K562 (cell line): ENCODE results near the gene KLF13. TPM values are rescaled to one million over a fixed set of nuclear protein-coding genes. Genes with fewer than 3 reads are reported as not detected.

ENCODE experiments used
- ATAC-seq: fragments of 200-7000 bp; cut with Tn5 transposase; 3 replicates; pipeline ENCODE4 v1.9.1; 2020; ENCODE audit warnings: moderate library complexity
- BruUV-seq: library from RNA; stranded (reverse); fragments of 400-500 nt; replicated peaks from 2 replicates; lab custom pipeline; 2021; lab: Mats Ljungman, UMichigan
- CTCF ChIA-PET: fragments of 300-600 bp; formaldehyde crosslinking; extraction: SDS; loops from one replicate; lab custom pipeline; 2021; ENCODE audit warnings: low intra/inter-chr PET ratio; lab: Yijun Ruan, JAX
- POLR2A ChIA-PET: fragments of 300-600, 350-650 bp; sonication (Branson Sonifier 250); formaldehyde crosslinking; extraction: SDS; loops from one replicate; lab custom pipeline; 2021; ENCODE audit warnings: antibody characterized with exemption, inconsistent platforms; lab: Yijun Ruan, JAX
- DNase-seq, 4 experiments: peaks; one replicate each; pipeline versions ENCODE4 v3.0.0 to v3.0.0-alpha.2; 2011 to 2018; ENCODE audit warnings: low spot score in 3 of 4, mixed read lengths in 3 of 4; ENCODE audit errors: extremely low read depth in 1 of 4
- FAIRE-seq: peaks from 2 replicates; lab custom pipeline; 2011; peaks lifted over from hg19 to GRCh38; lab: Jason Lieb, UNC
- H2AFZ ChIP-seq: 2 replicates; pipeline ENCODE4 v1.6.0; 2011; ENCODE audit warnings: low read depth, low read length, control low read depth, inconsistent platforms
- H3K27ac ChIP-seq: fragments of 200-600 bp; 3 replicates; pipeline ENCODE4 v1.8.0; 2011; ENCODE audit warnings: low read depth, mild to moderate bottlenecking, control low read depth, inconsistent platforms, low read length, moderate library complexity, mixed read lengths; ENCODE audit errors: extremely low read depth
- H3K27me3 ChIP-seq, 2 experiments: fragments of 300-600 bp in 1 of 2; 2 replicates in 1 of 2; 3 replicates in 1 of 2; pipeline versions ENCODE4 v1.6.0 to v1.8.0; 2011; ENCODE audit warnings: inconsistent platforms in 2 of 2, low read length in 2 of 2, mild to moderate bottlenecking in 1 of 2, mixed read lengths in 1 of 2, moderate library complexity in 1 of 2; ENCODE audit not compliant: control insufficient read depth in 2 of 2, insufficient read depth in 2 of 2
- H3K36me3 ChIP-seq: fragments of 300-600 bp; 3 replicates; pipeline ENCODE4 v1.8.0; 2011; ENCODE audit warnings: mild to moderate bottlenecking, low read length, inconsistent platforms; ENCODE audit not compliant: control insufficient read depth, insufficient read depth
- H3K4me1 ChIP-seq, 2 experiments: fragments of 200-600 bp in 1 of 2; replicated peaks in 1 of 2; 2 replicates in 1 of 2; 3 replicates in 1 of 2; pipeline versions ENCODE4 v1.5.1 to v1.8.0; 2011; ENCODE audit warnings: inconsistent platforms in 2 of 2, low read length in 2 of 2, mild to moderate bottlenecking in 1 of 2, mixed read lengths in 1 of 2, moderate library complexity in 1 of 2; ENCODE audit not compliant: control insufficient read depth in 2 of 2, insufficient read depth in 2 of 2
- H3K4me2 ChIP-seq: 2 replicates; pipeline ENCODE4 v1.6.1; 2011; ENCODE audit warnings: low read length, control low read depth, inconsistent platforms, mixed read lengths; ENCODE audit not compliant: insufficient read depth
- H3K4me3 ChIP-seq: fragments of 200-600 bp; sonication (generic), shearing (Covaris generic); 2 replicates; pipeline ENCODE4 v1.5.1; 2016; ENCODE audit warnings: control low read depth, inconsistent platforms
- H3K79me2 ChIP-seq: fragments of 200-600 bp; 3 replicates; pipeline ENCODE4 v1.8.0; 2011; ENCODE audit warnings: low read length, inconsistent platforms; ENCODE audit not compliant: control insufficient read depth, insufficient read depth
- H3K9ac ChIP-seq, 2 experiments: 2 replicates each; pipeline versions ENCODE4 v1.6.0 to v1.6.1; 2011; ENCODE audit warnings: low read depth in 2 of 2, low read length in 2 of 2, control low read depth in 1 of 2, inconsistent platforms in 1 of 2, mild to moderate bottlenecking in 1 of 2, mixed read lengths in 1 of 2; ENCODE audit not compliant: insufficient read depth in 1 of 2
- H3K9me1 ChIP-seq: one replicate; pipeline ENCODE4 v1.6.0; 2011; ENCODE audit warnings: inconsistent platforms, mild to moderate bottlenecking, low read length, moderate library complexity; ENCODE audit not compliant: control insufficient read depth, insufficient read depth
- H3K9me3 ChIP-seq: replicated peaks from 2 replicates; pipeline ENCODE4 v1.5.1; 2011; ENCODE audit warnings: low read depth, low read length, inconsistent platforms; ENCODE audit not compliant: control insufficient read depth, insufficient read depth
- H4K20me1 ChIP-seq: replicated peaks from 2 replicates; pipeline ENCODE4 v1.6.1; 2011; ENCODE audit warnings: low read length, inconsistent platforms, mixed read lengths; ENCODE audit not compliant: control insufficient read depth, insufficient read depth
- ATF1 ChIP-seq, 2 experiments: fragments of 450-650 bp in 1 of 2; IDR thresholded peaks; 2 replicates each; pipeline ENCODE4 v1.6.1; 2016; ENCODE audit warnings: missing compliant biosample characterization in 1 of 2, missing genetic modification characterization in 1 of 2
- CREM ChIP-seq: IDR thresholded peaks from 2 replicates; pipeline ENCODE4 v1.6.1; 2014; ENCODE audit warnings: antibody characterized with exemption, low read depth
- GTF2A2 ChIP-seq: IDR thresholded peaks from 2 replicates; pipeline ENCODE4 v1.6.1; 2016; ENCODE audit warnings: mild to moderate bottlenecking, missing genetic modification characterization, missing compliant biosample characterization
- HLTF ChIP-seq: fragments of 450-650 bp; IDR thresholded peaks from 2 replicates; pipeline ENCODE4 v1.6.1; 2016
- HMGN3 ChIP-seq: IDR thresholded peaks from 2 replicates; pipeline ENCODE4 v1.6.1; 2011; ENCODE audit warnings: borderline replicate concordance, low read depth, mild to moderate bottlenecking, mixed read lengths, low read length; ENCODE audit not compliant: insufficient read length; ENCODE audit errors: extremely low read depth
- KDM1A ChIP-seq, 2 experiments: fragments of 450-650 bp; IDR thresholded peaks; 2 replicates each; pipeline ENCODE4 v1.6.1; 2016; ENCODE audit warnings: mild to moderate bottlenecking in 2 of 2
- MTA3 ChIP-seq: fragments of 450-650 bp; formaldehyde crosslinking; IDR thresholded peaks from 2 replicates; pipeline ENCODE4 v1.6.1; 2017; ENCODE audit warnings: mild to moderate bottlenecking, borderline replicate concordance
- PKNOX1 ChIP-seq: fragments of 450-650 bp; IDR thresholded peaks from 2 replicates; pipeline ENCODE4 v1.6.1; 2016
- RAD51 ChIP-seq: fragments of 450-650 bp; IDR thresholded peaks from 2 replicates; pipeline ENCODE4 v1.7.1; 2016; ENCODE audit warnings: low read depth, mild to moderate bottlenecking, borderline replicate concordance
- RFX1 ChIP-seq: fragments of 450-650 bp; IDR thresholded peaks from 2 replicates; pipeline ENCODE4 v1.6.1; 2016; ENCODE audit warnings: mild to moderate bottlenecking, moderate library complexity
- SRSF9 ChIP-seq: fragments of 200-400 bp; formaldehyde crosslinking; IDR thresholded peaks from 2 replicates; pipeline ENCODE4 v1.6.1; 2017; ENCODE audit warnings: low read depth, low read length, borderline replicate concordance
- TCF3 ChIP-seq: sonication (generic); formaldehyde crosslinking; IDR thresholded peaks from 2 replicates; pipeline ENCODE4 v1.4.0; 2020; ENCODE audit warnings: mild to moderate bottlenecking, missing genetic modification reagents
- TOE1 ChIP-seq, 2 experiments: fragments of 450-650 bp in 1 of 2; sonication (generic) in 1 of 2; formaldehyde crosslinking in 1 of 2; IDR thresholded peaks; 2 replicates each; pipeline versions ENCODE4 v1.7.1 to v1.8.0; 2016 to 2022; ENCODE audit warnings: borderline replicate concordance in 2 of 2, mild to moderate bottlenecking in 2 of 2, antibody characterized with exemption in 1 of 2, inconsistent platforms in 1 of 2, low read depth in 1 of 2, missing genetic modification reagents in 1 of 2, moderate library complexity in 1 of 2
- USF2 ChIP-seq: sonication (generic); formaldehyde crosslinking; IDR thresholded peaks from 2 replicates; pipeline ENCODE4 v1.5.0; 2020; ENCODE audit warnings: missing genetic modification reagents
- ZNF778 ChIP-seq: fragments of 450-650 bp; formaldehyde crosslinking; IDR thresholded peaks from 2 replicates; pipeline ENCODE4 v1.4.0; 2020; ENCODE audit warnings: mild to moderate bottlenecking, moderate library complexity
- WGBS: fragments of 100-300 bp; shearing (Covaris generic); methylation state at CpG from one replicate; pipeline ENCODE4 v1.1.6; 2016; ENCODE audit warnings: low coverage, mixed read lengths; ENCODE audit not compliant: insufficient coverage; ENCODE audit errors: missing lambda C conversion rate; 5-methylcytosine and 5-hydroxymethylcytosine counted together
- in situ Hi-C: fragments of 300-500 bp; cut with MboI; formaldehyde crosslinking; loops from 4 replicates; pipeline ENCODE4 v1.15.0; 2018; ENCODE audit warnings: inconsistent platforms, mixed read lengths
- intact Hi-C: fragments of 100-400 bp; cut with micrococcal nuclease; formaldehyde crosslinking; loops from 2 replicates; pipeline ENCODE4 v1.14.2; 2022
- polyA plus RNA-seq, 8 experiments: library from polyadenylated mRNA; depleted of rRNA in 4 of 8; stranded (reverse) in 5 of 8; unstranded in 3 of 8; fragments of >200 nt; fragmentation: Nextera tagmentation in 2 of 8; fragmentation: Illumina TruSeq in 1 of 8; extraction: Ambion mirVana in 2 of 8; extraction: Trizol in 1 of 8; gene quantifications; 2 replicates each; pipeline versions ENCODE4 v1.2.1 to v1.2.3, GENCODE V29; 2011 to 2014; ENCODE audit warnings: inconsistent platforms in 1 of 8, missing spikeins in 1 of 8
- total RNA-seq, 7 experiments: library from RNA; depleted of rRNA in 6 of 7; stranded (reverse); fragments of >200 nt in 6 of 7; fragmentation: Illumina TruSeq in 2 of 7; extraction: Trizol in 2 of 7; gene quantifications; 2 replicates each; pipeline versions ENCODE4 v1.2.1 to v1.2.3, GENCODE V29; 2011 to 2021; ENCODE audit warnings: low replicate concordance in 1 of 7

The KLF13 gene
- total and polyA plus RNA-seq, 9 of the 15 experiments (the other 6 are each of a cell fraction or from before 2014, with no cell fraction given): 1.8 to 10.5 (median 4.8) TPM

- Histone ChIP-seq H2AFZ (peak overlapping the region; percentile 71), H3K9ac (peak overlapping the region in 1 of 2 experiments; percentile 83; a peak in 2 of 4 replicates), H3K27ac (no peak overlapping the region), H3K79me2 (no peaks in the 10 kb centered on the region), H3K4me1 (peaks cover 0 to 23% of the 10 kb centered on the region in 2 experiments; a peak in 3 of 5 replicates), H3K9me3 (no peaks in the 10 kb centered on the region), H3K4me3 (peak overlapping the region; percentile 25), H3K9me1 (no peaks in the 10 kb centered on the region), H4K20me1 (no peaks in the 10 kb centered on the region), H3K27me3 (peaks cover 6 to 8% of the 10 kb centered on the region in 2 experiments), H3K36me3 (no peaks in the 10 kb centered on the region), H3K4me2 (peak overlapping the region; percentile 73)
- 1% methylated on average over 55 of the region's 86 CpGs for WGBS
- POLR2A ChIA-PET: interaction anchor here (0.5 kb wide), 1 partner anchor 50 kb away, joined by 4 read pairs; no protein-coding TSS in a partner anchor
- CTCF ChIA-PET: interaction anchor here (0.5 kb wide), 1 partner anchor 64 kb away, joined by 3 read pairs; no protein-coding TSS in a partner anchor
- intact Hi-C loops: no loop called here
- DNase-seq (peak; percentile 71 to 89 (median 81)), ATAC-seq (peak; percentile 92), FAIRE-seq (peak; percentile 37)
- no TSS peak for BruUV-seq
- in situ Hi-C loops: no loop called here
- TF ChIP-seq HMGN3: peak; percentile 66
- TF ChIP-seq USF2 (CRISPR knock-in tag): peak; percentile 41
- no peak for TF ChIP-seq GTF2A2 (tag)
- TF ChIP-seq HLTF: no peak
- TF ChIP-seq CREM: 0 out of 2 replicates have a peak, but pooled peaks have one; percentile 38
- peak; percentile 44; the same call in 1 of the 2 replicates for TF ChIP-seq TOE1 (IDR thresholded peaks at IDR 0.05; ENCODE audit: borderline replicate concordance)
- TF ChIP-seq TOE1 (CRISPR knock-in tag; IDR thresholded peaks at IDR 0.05; ENCODE audit: borderline replicate concordance, low read depth): no peak
- TF ChIP-seq ZNF778 (CRISPR knock-in tag): no peak
- 0 out of 2 replicates have a peak, but pooled peaks have one; percentile 47 for TF ChIP-seq MTA3
- TF ChIP-seq KDM1A (IDR thresholded peaks at IDR 0.05): peak in 1 of 2 experiments; percentile 42; a peak in 2 of 4 replicates
- TF ChIP-seq ATF1 (CRISPR knock-in tag; IDR thresholded peaks at IDR 0.05): no peak
- peak; percentile 56 for TF ChIP-seq ATF1 (tag; IDR thresholded peaks at IDR 0.05)
- no peak for TF ChIP-seq SRSF9
- TF ChIP-seq RFX1: no peak
- peak; percentile 35; the same call in 1 of the 2 replicates for TF ChIP-seq PKNOX1
- 0 out of 2 replicates have a peak, but pooled peaks have one; percentile 17 for TF ChIP-seq RAD51
- TF ChIP-seq TCF3 (CRISPR knock-in tag): peak; percentile 34; the same call in 1 of the 2 replicates
Measured at GRCh38 chr15:31391687-31392671, 65.3 kb downstream of the KLF13 start.
